ENCODE measurements around the gene PHAX.
"Not testable (repeated sequence)": the region's sequence is repeated elsewhere in the genome, so short reads cannot be mapped to it uniquely, and the experiment has no call there.

PHAX gene

GRCh38 chr5:126600631-126601511 is at the start of gene PHAX:
PHAX (plus strand) TSS chr5:126600947; CDS start chr5:126600963, 16 bp downstream.
- peak; percentile 6 to 86 (median 62) for DNase-seq

GRCh38 chr5:126552614-126553013 is 48.1 kb upstream of the PHAX start:
- no peak for DNase-seq

- DNase-seq = not testable (repeated sequence)
These were observed 45.6 kb upstream of the PHAX start for GRCh38 chr5:126555101-126555500.

GRCh38 chr5:126561908-126562307 is 38.8 kb upstream of the PHAX start:
- no peak for DNase-seq

- no peak for DNase-seq
These were observed 37.9 kb upstream of the PHAX start for GRCh38 chr5:126562823-126563222.

- no peak for DNase-seq
These were observed 32.5 kb upstream of the PHAX start for GRCh38 chr5:126568206-126568755.

- DNase-seq = no peak
These were observed 25.1 kb upstream of the PHAX start for GRCh38 chr5:126575644-126576043.

GRCh38 chr5:126576974-126577373 is 23.8 kb upstream of the PHAX start:
- DNase-seq = no peak

- no peak for DNase-seq
These were observed 23.3 kb upstream of the PHAX start for GRCh38 chr5:126577415-126577814.

GRCh38 chr5:126579716-126580115 is 21.0 kb upstream of the PHAX start:
- DNase-seq = no peak

GRCh38 chr5:126583761-126584160 is 17.0 kb upstream of the PHAX start:
- DNase-seq = no peak

- DNase-seq = peak in 2 of 56 donors; percentile 3 to 9
These were observed 13.0 kb upstream of the PHAX start for GRCh38 chr5:126587551-126588390.

GRCh38 chr5:126589536-126590297 is 11.0 kb upstream of the PHAX start:
- DNase-seq = no peak

GRCh38 chr5:126591549-126591948 is 9.2 kb upstream of the PHAX start:
- DNase-seq = no peak

GRCh38 chr5:126594748-126595485 is 5.8 kb upstream of the PHAX start, which contains the start of gene ALDH7A1:
ALDH7A1 (minus strand) TSS chr5:126595219; CDS start chr5:126595198, 21 bp downstream.
- DNase-seq = peak; percentile 44 to 94 (median 85)

- peak in 1 of 56 donors; percentile 50 for DNase-seq
These were observed 5.2 kb upstream of the PHAX start for GRCh38 chr5:126595486-126596083.

GRCh38 chr5:126597156-126597555 is 3.6 kb upstream of the PHAX start:
- no peak for DNase-seq

GRCh38 chr5:126599499-126599898 is 1.2 kb upstream of the PHAX start:
- DNase-seq = no peak

GRCh38 chr5:126599971-126600630 is 646 bp upstream of the PHAX start:
- peak in 1 of 56 donors; percentile 33 for DNase-seq
